SK-N-SH treated with all-trans-retinoic acid at 6 μM for 48 hours (cell line): ENCODE data around the gene EEA1.

Experiments used
- ATAC-seq: fragments of 200-7000 bp; cut with Tn5 transposase; 3 replicates; pipeline ENCODE4 v1.9.1; 2020; ENCODE audit warnings: mild to moderate bottlenecking, moderate library complexity
- ARNTL ChIP-seq: fragments of 450-650 bp; formaldehyde crosslinking; IDR thresholded peaks from 2 replicates; pipeline ENCODE4 v1.5.0; 2020; ENCODE audit warnings: low read depth, mild to moderate bottlenecking, moderate library complexity, borderline replicate concordance
- BACH2 ChIP-seq: fragments of 250-450 bp; sonication (Bioruptor Pico); IDR thresholded peaks from 2 replicates; pipeline ENCODE4 v1.9.0; 2021; ENCODE audit warnings: mild to moderate bottlenecking, borderline replicate concordance
- CSDC2 ChIP-seq: fragments of 250-450 bp; sonication (Bioruptor Pico); IDR thresholded peaks from 2 replicates; pipeline ENCODE4 v1.5.0; 2020; ENCODE audit warnings: mild to moderate bottlenecking, moderate library complexity
- ESRRG ChIP-seq: fragments of 250-450 bp; sonication (Bioruptor Pico); IDR thresholded peaks from 2 replicates; pipeline ENCODE4 v1.6.1; 2021; ENCODE audit warnings: mild to moderate bottlenecking
- GLIS3 ChIP-seq: fragments of 250-450 bp; sonication (Bioruptor Pico); IDR thresholded peaks from 2 replicates; pipeline ENCODE4 v1.5.0; 2020; ENCODE audit warnings: mild to moderate bottlenecking, moderate library complexity
- ISL1 ChIP-seq: fragments of 250-450 bp; sonication (Bioruptor Pico); IDR thresholded peaks from 2 replicates; pipeline ENCODE4 v2.1.2; 2022; ENCODE audit warnings: mild to moderate bottlenecking, moderate library complexity
- OSR1 ChIP-seq: fragments of 250-450 bp; sonication (Bioruptor Pico); IDR thresholded peaks from 2 replicates; pipeline ENCODE4 v1.8.0; 2022; ENCODE audit warnings: moderate library complexity, mild to moderate bottlenecking, inconsistent platforms
- PPARA ChIP-seq: fragments of 250-450 bp; sonication (Bioruptor Pico); IDR thresholded peaks from 2 replicates; pipeline ENCODE4 v1.5.0; 2020; ENCODE audit warnings: mild to moderate bottlenecking, borderline replicate concordance
- RARB ChIP-seq: fragments of 250-450 bp; sonication (Bioruptor Pico); IDR thresholded peaks from 2 replicates; pipeline ENCODE4 v1.8.0; 2021; ENCODE audit warnings: mild to moderate bottlenecking, moderate library complexity
- SNAI2 ChIP-seq: fragments of 250-450 bp; sonication (Bioruptor Pico); IDR thresholded peaks from 2 replicates; pipeline ENCODE4 v1.5.0; 2020; ENCODE audit warnings: mild to moderate bottlenecking, moderate library complexity
- TCF4 ChIP-seq: fragments of 250-450 bp; sonication (Bioruptor Pico); IDR thresholded peaks from 2 replicates; pipeline ENCODE4 v1.8.0; 2021; ENCODE audit warnings: mild to moderate bottlenecking, moderate library complexity, borderline replicate concordance
- TOX ChIP-seq: fragments of 250-450 bp; sonication (Bioruptor Pico); IDR thresholded peaks from 2 replicates; pipeline ENCODE4 v1.8.0; 2021; ENCODE audit warnings: mild to moderate bottlenecking, moderate library complexity, borderline replicate concordance
- ZC3H10 ChIP-seq: fragments of 250-450 bp; sonication (Bioruptor Pico); IDR thresholded peaks from 2 replicates; pipeline ENCODE4 v1.5.1; 2021; ENCODE audit warnings: mild to moderate bottlenecking, moderate library complexity
- ZFP3 ChIP-seq: fragments of 250-450 bp; sonication (Bioruptor Pico); IDR thresholded peaks from 2 replicates; pipeline ENCODE4 v1.5.0; 2020; ENCODE audit warnings: mild to moderate bottlenecking, moderate library complexity
- ZFP30 ChIP-seq: fragments of 450-650 bp; formaldehyde crosslinking; IDR thresholded peaks from 2 replicates; pipeline ENCODE4 v1.5.0; 2022; ENCODE audit warnings: mild to moderate bottlenecking, moderate library complexity
- ZNF565 ChIP-seq: fragments of 450-650 bp; formaldehyde crosslinking; conservative IDR thresholded peaks from 2 replicates; pipeline ENCODE4 v1.5.0; 2020; ENCODE audit warnings: low read depth, mild to moderate bottlenecking, moderate library complexity
- ZNF70 ChIP-seq: fragments of 450-650 bp; formaldehyde crosslinking; IDR thresholded peaks from 2 replicates; pipeline ENCODE4 v1.5.0; 2020; ENCODE audit warnings: mild to moderate bottlenecking, moderate library complexity
- ZNF8 ChIP-seq: fragments of 450-650 bp; formaldehyde crosslinking; IDR thresholded peaks from 2 replicates; pipeline ENCODE4 v1.5.0; 2020; ENCODE audit warnings: mild to moderate bottlenecking, moderate library complexity
- TF ChIP-seq, protein P1 (sequence below): fragments of 250-450 bp; sonication (Bioruptor Pico); IDR thresholded peaks from 2 replicates; pipeline ENCODE4 v1.5.0; 2020; ENCODE audit warnings: mild to moderate bottlenecking, moderate library complexity
- TF ChIP-seq, protein P2 (sequence below): fragments of 250-450 bp; sonication (Bioruptor Pico); IDR thresholded peaks from 2 replicates; pipeline ENCODE4 v1.5.1; 2020; ENCODE audit warnings: low read depth, mild to moderate bottlenecking, moderate library complexity
- TF ChIP-seq, protein P3 (sequence below): fragments of 250-450 bp; sonication (Bioruptor Pico); IDR thresholded peaks from 2 replicates; pipeline ENCODE4 v1.8.0; 2021; ENCODE audit warnings: low read depth, mild to moderate bottlenecking, moderate library complexity, borderline replicate concordance
- TF ChIP-seq, protein P4 (sequence below): fragments of 250-450 bp; sonication (Bioruptor Pico); IDR thresholded peaks from 2 replicates; pipeline ENCODE4 v1.5.1; 2021; ENCODE audit warnings: mild to moderate bottlenecking, moderate library complexity
- TF ChIP-seq, protein P5 (sequence below): fragments of 250-450 bp; sonication (Bioruptor Pico); IDR thresholded peaks from 2 replicates; pipeline ENCODE4 v1.8.0; 2020; ENCODE audit warnings: mild to moderate bottlenecking, moderate library complexity, borderline replicate concordance

Gene EEA1

DNA sequence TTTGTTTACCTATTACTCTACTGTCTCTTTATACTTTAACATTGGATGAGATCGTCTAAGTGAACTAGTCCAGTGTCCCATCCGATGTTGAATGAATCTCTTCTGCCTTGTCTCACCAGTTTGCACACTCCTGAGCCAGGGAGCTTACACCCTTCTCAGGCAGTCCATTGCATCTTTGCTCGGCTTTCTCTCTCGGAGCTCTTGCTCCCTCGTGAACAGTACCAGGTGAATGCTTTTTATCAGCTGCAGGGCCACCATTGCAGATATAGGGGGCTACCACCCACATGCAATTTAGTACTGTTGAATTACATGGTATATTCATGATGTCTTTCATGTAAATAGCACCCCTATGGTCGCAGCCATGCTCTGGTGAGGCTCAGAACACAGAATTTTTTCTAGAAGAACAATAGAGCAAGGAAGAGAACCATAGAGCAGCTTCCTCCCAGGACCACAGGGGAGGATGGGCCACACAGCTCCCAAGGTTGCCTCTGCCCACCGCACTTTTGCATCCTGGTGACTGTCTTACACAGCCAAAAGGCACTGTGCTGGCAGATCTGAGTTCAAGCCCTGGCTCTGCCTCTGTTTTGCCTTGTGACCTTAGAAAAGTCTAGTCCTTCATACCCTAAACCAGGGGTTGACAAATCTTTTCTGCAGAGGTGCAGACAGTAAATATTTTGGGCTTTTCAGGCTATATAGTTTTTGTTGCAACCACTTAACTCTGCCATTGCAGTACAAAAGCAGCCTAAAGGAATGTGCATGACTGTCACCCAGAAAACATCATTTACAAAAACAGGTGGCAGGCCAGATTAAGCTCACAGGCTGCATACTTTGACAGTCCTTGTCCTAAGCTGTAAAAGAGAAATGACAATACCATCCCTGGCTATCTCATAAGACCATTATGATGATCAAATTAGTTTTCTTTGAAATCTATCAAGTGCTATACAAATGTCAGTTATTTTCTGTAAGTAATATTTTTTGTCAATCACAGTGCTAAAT, 190.9 kb downstream of the EEA1 start:
- TF ChIP-seq PPARA (CRISPR knock-in tag) (no peak), TOX (CRISPR knock-in tag) (no peak), ZC3H10 (CRISPR knock-in tag) (no peak), ISL1 (no peak), ZFP3 (no peak), BACH2 (CRISPR knock-in tag) (no peak), ZFP30 (CRISPR knock-in tag) (no peak), ARNTL (CRISPR knock-in tag) (no peak), GLIS3 (CRISPR knock-in tag) (no peak), ZNF565 (no peak), ESRRG (CRISPR knock-in tag) (no peak), ZNF70 (CRISPR knock-in tag) (no peak), TCF4 (CRISPR knock-in tag) (no peak), RARB (CRISPR knock-in tag) (no peak)
- TF ChIP-seq, protein P1, sequence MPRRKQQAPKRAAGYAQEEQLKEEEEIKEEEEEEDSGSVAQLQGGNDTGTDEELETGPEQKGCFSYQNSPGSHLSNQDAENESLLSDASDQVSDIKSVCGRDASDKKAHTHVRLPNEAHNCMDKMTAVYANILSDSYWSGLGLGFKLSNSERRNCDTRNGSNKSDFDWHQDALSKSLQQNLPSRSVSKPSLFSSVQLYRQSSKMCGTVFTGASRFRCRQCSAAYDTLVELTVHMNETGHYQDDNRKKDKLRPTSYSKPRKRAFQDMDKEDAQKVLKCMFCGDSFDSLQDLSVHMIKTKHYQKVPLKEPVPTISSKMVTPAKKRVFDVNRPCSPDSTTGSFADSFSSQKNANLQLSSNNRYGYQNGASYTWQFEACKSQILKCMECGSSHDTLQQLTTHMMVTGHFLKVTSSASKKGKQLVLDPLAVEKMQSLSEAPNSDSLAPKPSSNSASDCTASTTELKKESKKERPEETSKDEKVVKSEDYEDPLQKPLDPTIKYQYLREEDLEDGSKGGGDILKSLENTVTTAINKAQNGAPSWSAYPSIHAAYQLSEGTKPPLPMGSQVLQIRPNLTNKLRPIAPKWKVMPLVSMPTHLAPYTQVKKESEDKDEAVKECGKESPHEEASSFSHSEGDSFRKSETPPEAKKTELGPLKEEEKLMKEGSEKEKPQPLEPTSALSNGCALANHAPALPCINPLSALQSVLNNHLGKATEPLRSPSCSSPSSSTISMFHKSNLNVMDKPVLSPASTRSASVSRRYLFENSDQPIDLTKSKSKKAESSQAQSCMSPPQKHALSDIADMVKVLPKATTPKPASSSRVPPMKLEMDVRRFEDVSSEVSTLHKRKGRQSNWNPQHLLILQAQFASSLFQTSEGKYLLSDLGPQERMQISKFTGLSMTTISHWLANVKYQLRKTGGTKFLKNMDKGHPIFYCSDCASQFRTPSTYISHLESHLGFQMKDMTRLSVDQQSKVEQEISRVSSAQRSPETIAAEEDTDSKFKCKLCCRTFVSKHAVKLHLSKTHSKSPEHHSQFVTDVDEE (CRISPR knock-in tag), result no peak
- TF ChIP-seq, protein P2, sequence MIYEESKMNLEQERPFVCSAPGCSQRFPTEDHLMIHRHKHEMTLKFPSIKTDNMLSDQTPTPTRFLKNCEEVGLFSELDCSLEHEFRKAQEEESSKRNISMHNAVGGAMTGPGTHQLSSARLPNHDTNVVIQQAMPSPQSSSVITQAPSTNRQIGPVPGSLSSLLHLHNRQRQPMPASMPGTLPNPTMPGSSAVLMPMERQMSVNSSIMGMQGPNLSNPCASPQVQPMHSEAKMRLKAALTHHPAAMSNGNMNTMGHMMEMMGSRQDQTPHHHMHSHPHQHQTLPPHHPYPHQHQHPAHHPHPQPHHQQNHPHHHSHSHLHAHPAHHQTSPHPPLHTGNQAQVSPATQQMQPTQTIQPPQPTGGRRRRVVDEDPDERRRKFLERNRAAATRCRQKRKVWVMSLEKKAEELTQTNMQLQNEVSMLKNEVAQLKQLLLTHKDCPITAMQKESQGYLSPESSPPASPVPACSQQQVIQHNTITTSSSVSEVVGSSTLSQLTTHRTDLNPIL (CRISPR knock-in tag), result no peak
- TF ChIP-seq, protein P3, sequence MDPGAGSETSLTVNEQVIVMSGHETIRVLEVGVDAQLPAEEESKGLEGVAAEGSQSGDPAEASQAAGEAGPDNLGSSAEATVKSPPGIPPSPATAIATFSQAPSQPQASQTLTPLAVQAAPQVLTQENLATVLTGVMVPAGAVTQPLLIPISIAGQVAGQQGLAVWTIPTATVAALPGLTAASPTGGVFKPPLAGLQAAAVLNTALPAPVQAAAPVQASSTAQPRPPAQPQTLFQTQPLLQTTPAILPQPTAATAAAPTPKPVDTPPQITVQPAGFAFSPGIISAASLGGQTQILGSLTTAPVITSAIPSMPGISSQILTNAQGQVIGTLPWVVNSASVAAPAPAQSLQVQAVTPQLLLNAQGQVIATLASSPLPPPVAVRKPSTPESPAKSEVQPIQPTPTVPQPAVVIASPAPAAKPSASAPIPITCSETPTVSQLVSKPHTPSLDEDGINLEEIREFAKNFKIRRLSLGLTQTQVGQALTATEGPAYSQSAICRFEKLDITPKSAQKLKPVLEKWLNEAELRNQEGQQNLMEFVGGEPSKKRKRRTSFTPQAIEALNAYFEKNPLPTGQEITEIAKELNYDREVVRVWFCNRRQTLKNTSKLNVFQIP (CRISPR knock-in tag), result no peak
- TF ChIP-seq, all 23 proteins: peak for 0
- no peak for ATAC-seq

DNA sequence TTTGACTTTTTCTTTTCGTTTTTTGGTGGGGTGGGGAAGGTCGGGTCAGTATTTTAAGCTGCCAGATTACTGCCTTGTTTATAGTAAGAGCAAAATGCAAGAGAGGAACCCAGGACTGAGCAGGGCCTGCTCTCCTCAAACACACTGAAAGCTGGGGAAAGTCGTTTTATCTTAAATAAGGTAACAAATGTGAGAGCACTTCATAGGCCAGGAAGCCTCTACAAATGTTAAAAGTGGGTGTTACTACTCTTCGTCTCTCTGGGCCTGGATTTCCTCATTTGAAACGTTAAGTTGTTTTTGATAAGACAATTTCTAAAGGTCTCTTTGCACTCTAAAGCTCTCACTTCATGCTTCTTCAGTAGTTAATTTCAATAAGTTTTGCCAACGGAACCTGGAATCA, 192.5 kb downstream of the EEA1 start:
- TF ChIP-seq ZNF70 (CRISPR knock-in tag) (no peak), ZNF8 (no peak), GLIS3 (CRISPR knock-in tag) (no peak), BACH2 (CRISPR knock-in tag) (no peak), RARB (CRISPR knock-in tag) (no peak), ZFP3 (no peak), CSDC2 (CRISPR knock-in tag) (no peak), ZC3H10 (CRISPR knock-in tag) (no peak), TCF4 (CRISPR knock-in tag) (no peak), ZNF565 (no peak), OSR1 (CRISPR knock-in tag) (no peak), ESRRG (CRISPR knock-in tag) (no peak), PPARA (CRISPR knock-in tag) (no peak), SNAI2 (CRISPR knock-in tag) (no peak)
- TF ChIP-seq, protein P4, sequence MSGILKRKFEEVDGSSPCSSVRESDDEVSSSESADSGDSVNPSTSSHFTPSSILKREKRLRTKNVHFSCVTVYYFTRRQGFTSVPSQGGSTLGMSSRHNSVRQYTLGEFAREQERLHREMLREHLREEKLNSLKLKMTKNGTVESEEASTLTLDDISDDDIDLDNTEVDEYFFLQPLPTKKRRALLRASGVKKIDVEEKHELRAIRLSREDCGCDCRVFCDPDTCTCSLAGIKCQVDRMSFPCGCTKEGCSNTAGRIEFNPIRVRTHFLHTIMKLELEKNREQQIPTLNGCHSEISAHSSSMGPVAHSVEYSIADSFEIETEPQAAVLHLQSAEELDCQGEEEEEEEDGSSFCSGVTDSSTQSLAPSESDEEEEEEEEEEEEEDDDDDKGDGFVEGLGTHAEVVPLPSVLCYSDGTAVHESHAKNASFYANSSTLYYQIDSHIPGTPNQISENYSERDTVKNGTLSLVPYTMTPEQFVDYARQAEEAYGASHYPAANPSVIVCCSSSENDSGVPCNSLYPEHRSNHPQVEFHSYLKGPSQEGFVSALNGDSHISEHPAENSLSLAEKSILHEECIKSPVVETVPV (CRISPR knock-in tag), result no peak
- TF ChIP-seq, protein P5, sequence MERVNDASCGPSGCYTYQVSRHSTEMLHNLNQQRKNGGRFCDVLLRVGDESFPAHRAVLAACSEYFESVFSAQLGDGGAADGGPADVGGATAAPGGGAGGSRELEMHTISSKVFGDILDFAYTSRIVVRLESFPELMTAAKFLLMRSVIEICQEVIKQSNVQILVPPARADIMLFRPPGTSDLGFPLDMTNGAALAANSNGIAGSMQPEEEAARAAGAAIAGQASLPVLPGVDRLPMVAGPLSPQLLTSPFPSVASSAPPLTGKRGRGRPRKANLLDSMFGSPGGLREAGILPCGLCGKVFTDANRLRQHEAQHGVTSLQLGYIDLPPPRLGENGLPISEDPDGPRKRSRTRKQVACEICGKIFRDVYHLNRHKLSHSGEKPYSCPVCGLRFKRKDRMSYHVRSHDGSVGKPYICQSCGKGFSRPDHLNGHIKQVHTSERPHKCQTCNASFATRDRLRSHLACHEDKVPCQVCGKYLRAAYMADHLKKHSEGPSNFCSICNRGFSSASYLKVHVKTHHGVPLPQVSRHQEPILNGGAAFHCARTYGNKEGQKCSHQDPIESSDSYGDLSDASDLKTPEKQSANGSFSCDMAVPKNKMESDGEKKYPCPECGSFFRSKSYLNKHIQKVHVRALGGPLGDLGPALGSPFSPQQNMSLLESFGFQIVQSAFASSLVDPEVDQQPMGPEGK (CRISPR knock-in tag), result no peak
- TF ChIP-seq, protein P1 (CRISPR knock-in tag), result no peak
- TF ChIP-seq, protein P2 (CRISPR knock-in tag), result no peak
- ATAC-seq, result no peak
